Subcutaneous adipose tissue (tissue), 4 donors: ENCODE measurements around the gene CTDP1. TPM values are rescaled to one million over a fixed set of nuclear protein-coding genes. Genes with fewer than 3 reads are reported as not detected.

Experiments
- CTCF ChIP-seq: fragments of 450-650 bp; IDR thresholded peaks from one replicate; pipeline ENCODE4 v1.5.1; 2016; ENCODE audit warnings: low read depth, mild to moderate bottlenecking, control low read depth, antibody characterized with exemption, moderate library complexity
- total RNA-seq, 4 donors: library from RNA; depleted of rRNA; stranded (reverse); fragments of >200 nt; gene quantifications; one replicate each; pipeline ENCODE4 v1.1.0, GENCODE V29; 2016

Gene CTDP1
- total RNA-seq, 4 donors from 2014 or later, result 11.3 to 19.2 (median 16.2) TPM

- TF ChIP-seq CTCF, result no peak
Observed at GRCh38 chr18:79801641-79802040, 122.0 kb downstream of the CTDP1 start.

- TF ChIP-seq CTCF, result no peak
Observed at GRCh38 chr18:79802298-79802697, 122.7 kb downstream of the CTDP1 start.

- TF ChIP-seq CTCF, result no peak
Observed at GRCh38 chr18:79803611-79804051, 124.0 kb downstream of the CTDP1 start.

Other genes with a start within 250 kb of the CTDP1 start
- gene KCNG2, start 118.1 kb downstream of the CTDP1 start, total RNA-seq, result under 1 TPM in 1 of 4 donors, not detected in 3; 0.44 TPM